GM12865 (cell line): ENCODE measurements around the gene FBLIM1.

ENCODE experiments used
- DNase-seq: peaks from one replicate; pipeline ENCODE4 v3.0.0; 2010; ENCODE audit warnings: low read depth
- H3K4me3 ChIP-seq: 2 replicates; pipeline ENCODE4 v1.5.1; 2011; ENCODE audit warnings: mild to moderate bottlenecking, low read depth, low read length, control low read depth
- TF ChIP-seq, protein P1 (sequence below): IDR thresholded peaks from 2 replicates; pipeline ENCODE4 v1.5.1; 2011; ENCODE audit warnings: low read length, control low read depth, low read depth, inconsistent platforms; ENCODE audit not compliant: insufficient read depth; ENCODE audit errors: missing control alignments

The FBLIM1 gene

DNA sequence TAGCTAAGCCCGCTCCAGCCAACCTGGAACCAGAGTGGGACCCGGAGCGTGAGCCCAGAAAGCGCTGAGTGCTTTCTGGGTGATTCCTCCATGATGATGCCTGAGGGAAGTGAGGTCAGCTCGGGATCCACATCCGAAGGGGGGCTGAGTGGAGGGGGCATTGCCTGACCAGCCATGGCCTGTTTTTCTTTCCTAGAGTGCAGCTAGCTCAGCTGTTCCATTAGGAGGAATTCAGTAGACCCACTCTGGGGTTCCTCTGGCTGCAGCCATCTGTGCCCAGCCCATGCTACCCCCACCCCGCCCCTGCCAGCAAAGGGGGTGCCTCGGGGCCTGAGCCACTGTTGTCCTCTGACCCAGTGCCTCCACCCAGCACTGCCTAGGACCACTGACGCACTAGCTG lies 32.1 kb upstream of the FBLIM1 start:
- H3K4me3 ChIP-seq: no peak overlapping the region
- TF ChIP-seq, protein P1, sequence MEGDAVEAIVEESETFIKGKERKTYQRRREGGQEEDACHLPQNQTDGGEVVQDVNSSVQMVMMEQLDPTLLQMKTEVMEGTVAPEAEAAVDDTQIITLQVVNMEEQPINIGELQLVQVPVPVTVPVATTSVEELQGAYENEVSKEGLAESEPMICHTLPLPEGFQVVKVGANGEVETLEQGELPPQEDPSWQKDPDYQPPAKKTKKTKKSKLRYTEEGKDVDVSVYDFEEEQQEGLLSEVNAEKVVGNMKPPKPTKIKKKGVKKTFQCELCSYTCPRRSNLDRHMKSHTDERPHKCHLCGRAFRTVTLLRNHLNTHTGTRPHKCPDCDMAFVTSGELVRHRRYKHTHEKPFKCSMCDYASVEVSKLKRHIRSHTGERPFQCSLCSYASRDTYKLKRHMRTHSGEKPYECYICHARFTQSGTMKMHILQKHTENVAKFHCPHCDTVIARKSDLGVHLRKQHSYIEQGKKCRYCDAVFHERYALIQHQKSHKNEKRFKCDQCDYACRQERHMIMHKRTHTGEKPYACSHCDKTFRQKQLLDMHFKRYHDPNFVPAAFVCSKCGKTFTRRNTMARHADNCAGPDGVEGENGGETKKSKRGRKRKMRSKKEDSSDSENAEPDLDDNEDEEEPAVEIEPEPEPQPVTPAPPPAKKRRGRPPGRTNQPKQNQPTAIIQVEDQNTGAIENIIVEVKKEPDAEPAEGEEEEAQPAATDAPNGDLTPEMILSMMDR: no peak
- DNase-seq: no peak

DNA sequence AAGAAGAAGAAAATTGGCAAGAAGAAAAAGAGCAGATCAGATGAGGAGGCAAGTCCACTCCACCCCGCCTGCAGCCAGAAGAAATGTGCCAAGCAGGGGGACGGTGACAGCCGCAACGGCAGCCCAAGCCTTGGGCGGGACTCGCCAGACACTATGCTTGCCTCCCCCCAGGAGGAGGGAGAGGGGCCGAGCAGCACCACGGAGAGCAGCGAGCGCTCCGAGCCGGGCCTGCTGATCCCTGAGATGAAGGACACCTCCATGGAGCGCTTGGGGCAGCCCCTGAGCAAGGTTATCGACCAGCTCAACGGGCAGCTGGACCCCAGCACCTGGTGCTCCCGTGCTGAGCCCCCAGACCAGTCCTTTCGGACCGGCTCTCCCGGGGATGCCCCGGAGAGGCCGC lies 31.6 kb upstream of the FBLIM1 start:
- TF ChIP-seq, protein P1: no peak
- no peak for DNase-seq
- no peak overlapping the region for H3K4me3 ChIP-seq

DNA sequence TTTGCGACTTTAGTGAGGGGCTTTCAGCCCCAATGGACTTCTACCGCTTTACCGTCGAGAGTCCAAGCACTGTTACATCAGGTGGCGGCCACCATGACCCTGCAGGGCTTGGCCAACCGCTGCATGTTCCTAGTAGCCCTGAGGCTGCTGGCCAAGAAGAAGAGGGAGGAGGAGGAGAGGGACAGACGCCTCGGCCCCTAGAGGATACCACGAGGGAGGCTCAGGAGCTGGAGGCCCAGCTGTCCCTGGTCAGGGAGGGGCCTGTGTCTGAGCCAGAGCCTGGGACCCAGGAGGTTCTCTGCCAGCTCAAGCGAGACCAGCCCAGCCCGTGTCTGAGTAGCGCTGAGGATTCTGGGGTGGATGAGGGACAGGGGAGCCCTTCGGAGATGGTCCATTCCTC lies 31.2 kb upstream of the FBLIM1 start:
- DNase-seq: no peak
- no peak overlapping the region for H3K4me3 ChIP-seq
- TF ChIP-seq, protein P1: no peak

DNA sequence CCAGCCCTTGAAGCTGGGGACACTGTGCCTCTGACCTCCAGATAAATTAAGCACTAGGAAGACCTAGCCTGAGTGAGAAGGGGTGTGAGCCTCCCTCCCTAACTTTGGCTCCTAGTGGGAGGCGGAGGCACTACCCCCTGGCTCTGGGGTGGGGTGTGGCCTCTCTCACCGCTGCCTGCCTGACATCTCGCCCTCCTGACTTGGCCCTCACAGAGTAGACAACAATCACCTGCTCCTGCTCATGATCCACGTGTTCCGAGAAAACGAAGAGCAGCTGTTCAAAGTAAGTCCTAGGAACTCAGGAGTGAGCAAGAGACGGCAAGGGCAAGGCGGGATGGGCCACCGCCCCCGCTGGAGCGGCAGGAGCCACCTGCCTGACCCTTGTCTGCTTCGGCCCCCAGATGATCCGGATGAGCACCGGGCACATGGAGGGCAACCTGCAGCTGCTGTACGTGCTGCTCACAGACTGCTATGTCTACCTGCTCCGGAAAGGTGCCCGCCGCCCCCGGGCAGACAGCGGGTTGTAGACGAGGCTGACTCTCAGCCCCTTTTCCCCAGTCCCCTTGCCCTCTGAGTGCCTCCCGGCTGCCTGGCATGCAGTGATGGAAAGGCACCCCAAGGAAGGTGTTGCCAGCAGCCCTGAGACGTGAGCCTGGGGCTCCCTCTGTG lies 30.6 kb upstream of the FBLIM1 start:
- no peak for DNase-seq
- TF ChIP-seq, protein P1: no peak
- no peak overlapping the region for H3K4me3 ChIP-seq

DNA sequence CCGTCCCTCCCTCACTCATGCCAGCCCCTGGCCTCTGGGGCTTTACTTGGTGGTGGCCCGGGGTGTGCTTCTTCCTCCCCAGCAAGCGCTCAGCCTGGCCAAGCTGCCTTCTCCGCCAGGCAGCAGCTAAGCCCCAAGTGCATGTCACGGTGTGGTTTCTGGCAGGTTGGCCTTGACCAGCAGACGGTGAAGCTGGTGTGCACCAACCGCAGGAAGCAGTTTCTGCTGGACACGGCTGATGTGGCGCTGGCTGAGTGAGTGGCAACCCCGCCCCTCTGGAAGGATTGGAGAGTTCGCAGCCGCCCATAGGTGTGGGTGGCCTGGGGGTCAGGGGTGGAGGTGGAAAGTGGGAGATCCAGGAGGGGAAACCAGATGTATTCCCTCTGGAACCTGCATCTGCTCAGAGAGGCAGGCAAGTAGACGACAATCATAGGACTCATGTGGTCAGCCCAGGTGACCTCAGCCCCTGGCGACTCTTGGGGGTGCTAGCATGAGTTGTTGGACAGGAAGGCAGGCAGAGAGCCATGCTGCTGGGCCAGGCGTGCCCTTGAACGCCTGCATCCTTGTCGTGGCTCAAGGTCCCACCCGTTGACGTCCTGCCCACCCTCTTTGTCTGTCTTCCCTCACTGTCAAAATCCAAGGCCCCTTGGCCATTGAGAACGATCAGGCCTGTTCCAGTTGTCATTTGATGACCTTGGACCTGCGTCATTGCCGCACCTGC lies 29.5 kb upstream of the FBLIM1 start:
- no peak overlapping the region for H3K4me3 ChIP-seq

DNA sequence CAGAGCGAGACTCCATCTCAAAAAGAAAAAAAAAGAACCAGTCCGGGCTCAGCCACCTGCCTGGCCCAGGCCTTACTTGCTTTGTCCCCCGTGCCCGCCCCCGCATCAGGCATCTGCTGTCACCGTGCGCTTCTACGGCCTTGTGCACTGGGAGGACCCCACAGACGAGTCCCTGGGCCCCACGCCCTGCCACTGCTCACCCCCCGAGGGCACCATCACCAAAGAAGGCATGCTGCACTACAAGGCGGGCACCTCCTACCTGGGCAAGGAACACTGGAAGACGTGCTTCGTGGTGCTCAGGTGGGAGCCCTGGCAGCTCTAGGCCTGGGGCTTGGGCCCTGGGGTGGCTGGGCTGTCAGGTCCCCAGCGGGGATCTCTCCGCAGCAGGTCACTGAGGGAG lies 28.2 kb upstream of the FBLIM1 start:
- no peak for DNase-seq
- H3K4me3 ChIP-seq: no peak overlapping the region
- TF ChIP-seq, protein P1: no peak

More for the DNA sequence above, 29.5 kb upstream of the FBLIM1 start:
- DNase-seq: no peak
- TF ChIP-seq, protein P1: no peak

DNA sequence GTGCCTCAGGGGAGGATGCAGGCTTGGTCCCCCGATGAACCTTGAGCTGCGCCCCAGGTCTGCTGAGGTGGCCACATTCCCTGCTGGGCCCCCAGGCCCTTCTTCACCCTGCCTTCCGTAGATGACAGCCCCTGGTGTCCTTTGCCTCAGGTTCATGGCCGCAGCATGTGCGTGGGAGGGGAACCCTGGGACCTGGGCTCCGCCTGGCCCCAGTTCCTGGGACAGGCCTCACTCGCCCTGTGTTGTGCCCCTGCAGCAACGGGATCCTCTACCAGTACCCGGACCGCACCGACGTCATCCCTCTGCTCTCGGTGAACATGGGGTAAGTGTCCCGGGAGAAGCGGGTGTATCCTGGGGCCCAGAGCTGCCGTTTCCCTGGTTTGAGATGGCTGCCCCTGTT lies 27.7 kb upstream of the FBLIM1 start:
- TF ChIP-seq, protein P1: no peak

More for the DNA sequence above, 27.7 kb upstream of the FBLIM1 start:
- DNase-seq: no peak
- no peak overlapping the region for H3K4me3 ChIP-seq
